KOPT-K1 (cell line): ENCODE results near the gene CIAO3.

ENCODE experiments used
- H3K27ac ChIP-seq: fragments of 200-600 bp; sonication (generic); 2 replicates; pipeline ENCODE4 v1.5.1; 2016; ENCODE audit warnings: antibody characterized with exemption, mild to moderate bottlenecking, low read depth, low read length; ENCODE audit not compliant: poor library complexity, severe bottlenecking
- H3K36me3 ChIP-seq: fragments of 200-600 bp; sonication (generic); 2 replicates; pipeline ENCODE4 v1.5.1; 2017; ENCODE audit warnings: antibody characterized with exemption, mild to moderate bottlenecking, low read length, moderate library complexity; ENCODE audit not compliant: insufficient read depth
- H3K9me3 ChIP-seq: fragments of 200-600 bp; sonication (generic); 2 replicates; pipeline ENCODE4 v1.5.1; 2017; ENCODE audit warnings: antibody characterized with exemption, low read length, mild to moderate bottlenecking; ENCODE audit not compliant: insufficient read depth, poor library complexity, severe bottlenecking

CIAO3 gene

DNA sequence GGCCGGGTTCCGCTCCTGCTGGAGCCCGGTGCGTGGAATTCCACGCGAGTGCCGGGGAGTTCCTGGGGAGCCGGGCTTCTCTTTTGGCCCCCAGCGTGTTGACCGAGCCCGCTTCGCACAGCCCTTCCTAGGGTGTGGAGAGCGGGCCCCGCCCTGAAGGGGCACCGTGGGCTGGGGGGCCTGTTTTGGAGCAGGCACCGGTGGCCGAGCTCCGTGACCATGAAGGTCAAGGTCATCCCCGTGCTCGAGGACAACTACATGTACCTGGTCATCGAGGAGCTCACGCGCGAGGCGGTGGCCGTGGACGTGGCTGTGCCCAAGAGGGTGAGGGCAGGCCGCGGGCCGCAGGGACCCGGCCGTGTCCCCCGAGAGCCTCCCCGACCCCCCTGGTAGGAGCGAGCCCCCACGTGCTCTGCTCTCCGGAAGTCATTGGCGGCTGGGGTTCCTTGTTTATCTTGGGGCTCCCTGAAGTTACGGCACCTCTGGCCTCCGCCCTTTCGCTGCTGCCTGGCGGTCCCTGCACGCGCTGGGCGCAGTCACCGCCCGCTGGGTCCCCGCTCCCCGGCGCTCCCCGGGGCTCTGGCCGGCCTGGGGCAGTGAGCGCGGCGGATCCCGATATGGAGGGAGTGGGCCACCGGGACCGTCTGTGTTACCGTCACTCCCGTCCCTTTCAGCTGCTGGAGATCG, 13.4 kb downstream of the CIAO3 start:
- Histone ChIP-seq H3K27ac (no peak overlapping the region), H3K9me3 (no peaks in the 10 kb centered on the region), H3K36me3 (peaks cover 1% of the 10 kb centered on the region; the same call in 1 of the 2 replicates)

GRCh38 chr16:726438-727290, 14.1 kb downstream of the CIAO3 start, which contains the start of the genes CCDC78 and HAGHL:
Gene CCDC78, minus strand, starts transcription at chr16:726443. Its CDS starts 76 bp downstream, at chr16:726367.
Gene HAGHL, plus strand, starts transcription at chr16:727106. Its CDS starts 404 bp downstream, at chr16:727510.
- Histone ChIP-seq H3K9me3 (no peaks in the 10 kb centered on the region), H3K36me3 (no peaks in the 10 kb centered on the region), H3K27ac (no peak within 1 kb of the TSS)

DNA sequence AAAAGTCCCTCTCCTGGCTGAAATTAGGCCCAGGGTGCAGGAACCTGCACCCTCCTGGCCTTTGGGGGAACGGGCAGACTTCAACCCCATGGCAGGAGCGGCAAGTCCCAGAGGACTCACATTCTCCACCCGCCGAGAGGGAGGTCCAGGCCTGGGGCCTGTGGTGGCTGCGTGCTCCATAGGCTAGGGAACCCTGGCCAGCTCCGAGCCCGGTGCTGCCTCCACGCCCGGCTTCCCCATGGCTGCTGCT, 14.7 kb downstream of the CIAO3 start:
- no peak overlapping the region for H3K27ac ChIP-seq

GRCh38 chr16:725463-726187, 15.2 kb downstream of the CIAO3 start:
- Histone ChIP-seq H3K9me3 (no peaks in the 10 kb centered on the region), H3K36me3 (no peaks in the 10 kb centered on the region), H3K27ac (no peak overlapping the region)

More for the DNA sequence above, 14.7 kb downstream of the CIAO3 start:
- Histone ChIP-seq H3K9me3 (no peaks in the 10 kb centered on the region), H3K36me3 (no peaks in the 10 kb centered on the region)

- Histone ChIP-seq H3K9me3 (no peaks in the 10 kb centered on the region), H3K27ac (no peak overlapping the region), H3K36me3 (no peaks in the 10 kb centered on the region)
Measured at GRCh38 chr16:725041-725376, 15.8 kb downstream of the CIAO3 start.

DNA sequence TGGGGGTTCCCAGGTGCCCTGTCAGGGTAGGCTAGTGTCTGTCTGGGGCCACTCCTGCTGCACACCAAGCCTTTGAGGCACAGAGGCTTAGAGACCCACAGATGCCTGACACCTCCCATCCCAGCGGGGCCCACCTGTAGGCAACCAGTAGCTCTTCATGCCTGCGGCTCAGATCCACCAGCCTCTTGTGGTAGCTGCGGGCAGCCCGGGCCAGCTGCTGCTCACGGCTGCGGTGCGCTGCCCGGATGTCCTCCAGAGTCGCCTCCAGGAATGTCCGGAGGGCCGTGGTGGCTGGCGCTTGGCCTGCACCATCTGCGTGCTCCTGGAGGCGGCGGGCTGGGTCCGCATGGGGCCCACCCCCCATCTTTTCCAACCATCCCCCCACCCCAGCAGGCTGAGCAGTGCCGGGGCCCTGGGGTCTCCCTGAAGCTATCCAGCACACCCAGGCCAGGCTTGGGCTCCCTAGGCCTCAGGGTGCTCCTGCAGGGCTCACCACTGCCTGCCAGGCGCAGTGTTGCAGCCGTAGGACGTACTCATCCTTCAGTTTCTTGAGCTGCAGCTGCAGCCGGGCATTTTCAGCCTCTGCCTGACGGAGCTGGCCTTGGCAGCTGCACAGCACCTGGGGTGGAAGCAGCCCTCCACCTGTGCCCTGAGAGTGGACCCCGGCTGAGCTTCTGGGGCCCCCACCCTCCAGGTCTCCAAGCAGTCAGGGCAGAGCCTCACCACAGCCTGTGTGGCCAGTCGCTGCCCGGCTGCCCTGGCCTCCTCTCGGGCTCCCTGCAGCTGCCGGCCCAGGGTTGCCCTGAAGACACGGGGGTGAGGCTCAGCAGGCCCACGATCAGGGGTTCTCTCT, 16.4 kb downstream of the CIAO3 start:
- no peak overlapping the region for H3K27ac ChIP-seq
- H3K36me3 ChIP-seq: no peaks in the 10 kb centered on the region
- no peaks in the 10 kb centered on the region for H3K9me3 ChIP-seq

- H3K36me3 ChIP-seq: no peaks in the 10 kb centered on the region
- no peaks in the 10 kb centered on the region for H3K9me3 ChIP-seq
- H3K27ac ChIP-seq: no peak overlapping the region
Measured at GRCh38 chr16:723695-724094, 17.1 kb downstream of the CIAO3 start.

DNA sequence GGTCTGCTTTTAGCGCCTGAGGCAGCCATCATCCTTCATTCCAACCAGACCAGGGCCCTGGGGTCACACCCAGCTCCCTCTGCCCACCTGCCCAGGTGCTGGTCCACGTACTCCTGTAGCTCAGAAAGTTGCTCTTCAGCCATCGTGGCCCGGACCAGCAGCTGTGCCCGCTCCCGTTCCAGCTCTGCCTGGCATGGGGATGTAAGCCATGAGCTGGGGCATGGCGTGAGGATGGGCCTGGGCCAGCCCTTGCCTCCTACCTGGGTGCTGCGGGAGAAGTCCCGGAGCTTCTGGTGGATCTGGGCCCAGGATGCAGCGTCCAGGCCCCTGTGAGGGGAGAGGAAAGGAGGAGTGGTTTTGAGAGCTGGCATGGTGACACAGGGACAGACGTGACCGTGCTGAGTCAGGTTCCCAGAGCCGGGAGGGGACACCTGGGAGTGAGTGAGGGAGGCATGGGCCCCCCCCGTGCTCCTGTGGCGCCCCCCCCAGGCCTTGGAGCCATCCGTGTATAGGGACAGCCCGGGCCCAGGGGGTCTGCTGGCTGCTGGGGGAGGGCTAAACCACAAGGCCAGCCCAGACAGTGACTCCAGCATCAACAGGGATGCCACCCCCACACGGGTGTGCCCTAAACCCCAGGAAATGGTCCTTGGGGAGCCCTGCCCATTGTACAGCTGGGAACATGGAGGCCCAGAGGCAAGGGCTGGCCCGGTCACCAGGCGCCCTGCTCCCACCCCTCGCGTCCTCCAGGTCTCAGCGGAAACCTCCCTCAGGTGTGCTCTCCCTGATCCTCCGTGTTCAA, 17.8 kb downstream of the CIAO3 start:
- Histone ChIP-seq H3K27ac (no peak overlapping the region), H3K9me3 (no peaks in the 10 kb centered on the region), H3K36me3 (no peaks in the 10 kb centered on the region)

DNA sequence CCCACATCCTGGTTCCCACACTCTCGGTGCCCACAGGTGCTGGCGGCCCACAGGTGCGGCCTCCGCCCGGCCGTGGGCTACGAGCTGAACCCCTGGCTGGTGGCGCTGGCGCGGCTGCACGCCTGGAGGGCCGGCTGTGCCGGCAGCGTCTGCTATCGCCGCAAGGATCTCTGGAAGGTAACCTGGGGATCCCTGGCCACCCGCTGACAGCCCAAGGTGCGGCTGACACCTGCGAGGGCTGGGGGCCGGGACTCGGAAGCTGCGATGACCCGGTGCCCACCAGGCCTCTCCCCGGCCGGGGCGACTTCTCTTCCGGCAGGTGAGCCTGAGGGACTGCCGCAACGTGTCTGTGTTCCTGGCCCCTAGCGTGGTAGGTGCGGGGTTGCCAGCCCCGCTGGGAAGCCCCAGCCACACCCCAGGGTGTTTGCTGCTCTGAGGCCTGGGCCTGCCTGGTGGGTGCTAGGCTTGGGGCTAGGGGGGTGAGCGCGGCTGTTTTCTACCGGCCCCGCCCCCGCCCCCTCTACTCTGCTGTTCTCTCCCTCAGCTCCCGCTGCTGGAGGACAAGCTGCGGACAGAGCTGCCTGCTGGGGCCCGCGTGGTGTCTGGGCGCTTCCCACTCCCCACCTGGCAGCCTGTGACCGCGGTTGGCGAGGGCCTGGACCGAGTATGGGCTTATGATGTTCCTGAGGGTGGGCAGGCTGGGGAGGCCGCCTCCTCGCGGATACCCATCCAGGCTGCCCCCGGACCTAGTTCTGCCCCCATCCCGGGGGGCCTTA, 18.8 kb downstream of the CIAO3 start:
- Histone ChIP-seq H3K27ac (peak overlapping the region; percentile 84), H3K36me3 (no peaks in the 10 kb centered on the region), H3K9me3 (no peaks in the 10 kb centered on the region)

GRCh38 chr16:720990-721764, 19.6 kb downstream of the CIAO3 start, which contains the start of gene ANTKMT:
Gene ANTKMT, plus strand, starts transcription at chr16:721146. Its CDS starts 129 bp downstream, at chr16:721275.
- Histone ChIP-seq H3K36me3 (no peaks in the 10 kb centered on the region), H3K9me3 (no peaks in the 10 kb centered on the region), H3K27ac (peak within 1 kb of the TSS; percentile 84)

DNA sequence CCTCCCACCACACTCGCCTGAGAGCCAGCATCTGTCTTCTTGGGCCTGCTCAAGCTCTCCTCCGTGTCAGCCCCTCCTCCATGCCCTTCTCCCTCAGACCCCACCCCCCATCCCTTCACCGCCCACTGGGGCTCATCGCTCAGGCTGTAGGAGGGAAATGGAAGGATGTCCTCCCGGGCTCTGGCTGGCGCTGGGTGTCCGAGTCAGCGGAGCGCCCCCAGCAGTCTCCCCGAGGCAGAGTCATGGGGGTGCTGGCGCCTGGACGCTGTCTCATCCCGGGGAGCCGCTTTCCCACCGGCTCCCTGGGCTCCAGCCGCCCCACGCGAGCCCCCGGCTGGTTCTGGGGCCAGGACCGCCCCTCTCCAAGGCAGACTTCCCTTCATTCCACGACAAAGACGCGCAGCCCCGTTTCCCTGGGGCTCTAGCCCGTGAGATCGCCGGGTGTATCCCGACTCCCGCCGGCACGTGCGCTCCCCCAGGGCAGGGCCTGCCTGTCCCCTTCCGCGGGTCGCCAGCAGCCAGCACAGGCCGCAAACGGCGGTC, 20.3 kb downstream of the CIAO3 start:
- Histone ChIP-seq H3K36me3 (no peaks in the 10 kb centered on the region), H3K9me3 (no peaks in the 10 kb centered on the region), H3K27ac (peak overlapping the region; percentile 84)

DNA sequence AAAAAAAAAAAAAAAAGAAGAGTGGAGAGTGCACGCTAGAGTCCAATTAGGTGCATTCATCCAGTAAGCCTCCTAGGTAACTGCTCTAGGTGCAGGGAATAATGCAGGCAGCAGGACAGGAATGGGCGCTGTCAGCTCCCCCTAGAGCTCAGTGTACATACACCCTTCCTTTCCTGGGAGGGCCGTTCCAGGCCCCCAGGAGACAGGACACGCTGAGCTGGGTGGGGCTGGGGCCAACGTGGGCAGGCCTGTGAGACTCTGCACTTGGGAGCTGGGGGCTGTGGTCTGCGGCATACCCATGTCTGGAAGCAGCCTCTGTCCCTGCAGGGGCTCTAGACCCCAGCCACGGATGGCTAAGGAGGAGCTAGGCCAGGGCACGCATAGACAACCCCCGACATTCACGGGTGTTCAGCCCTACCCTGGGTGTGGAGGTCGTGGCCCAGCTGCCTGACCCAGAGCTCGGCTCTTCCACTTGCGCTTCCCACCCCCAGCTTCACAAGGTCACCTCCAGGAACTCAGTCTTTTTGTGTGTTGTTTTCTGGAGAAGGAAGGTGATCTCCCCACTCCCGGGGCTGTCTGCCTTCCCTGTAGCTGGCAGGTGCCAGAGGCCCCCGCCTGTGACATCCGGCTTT, 20.9 kb downstream of the CIAO3 start:
- H3K9me3 ChIP-seq: no peaks in the 10 kb centered on the region
- peak overlapping the region; percentile 84 for H3K27ac ChIP-seq
- H3K36me3 ChIP-seq: no peaks in the 10 kb centered on the region
